ENCODE measurements around the gene UBE2J2.

UBE2J2 gene

GRCh38 chr1:1280782-1281481, 7.3 kb upstream of the UBE2J2 start:
- Histone ChIP-seq H3K79me2 (ENCODE audit: insufficient read depth, low read length) (no peaks in the 10 kb centered on the region), H3K4me2 (ENCODE audit: low read length) (no peak overlapping the region), H3F3A (ENCODE audit: insufficient read depth, low read length) (no peaks in the 10 kb centered on the region), H2AFZ (ENCODE audit: low read length) (no peak overlapping the region), H3K4me1 (ENCODE audit: insufficient read depth, low read length, severe bottlenecking) (no peaks in the 10 kb centered on the region), H3K27me3 (ENCODE audit: insufficient read depth, low read length) (no peaks in the 10 kb centered on the region; the same call in 1 of the 2 replicates), H4K20me1 (ENCODE audit: insufficient read depth, low read length) (no peaks in the 10 kb centered on the region), H3K4me3 (ENCODE audit: low read depth, low read length, poor library complexity, severe bottlenecking) (no peak overlapping the region), H3K9me3 (ENCODE audit: low read length) (peaks cover 3% of the 10 kb centered on the region; the same call in 1 of the 2 replicates), H3K9me2 (ENCODE audit: low read depth, low read length) (no peaks in the 10 kb centered on the region), H3K36me3 (ENCODE audit: insufficient read depth, low read length) (no peaks in the 10 kb centered on the region; the same call in 1 of the 2 replicates), H3K27ac (ENCODE audit: low read depth, low read length, poor library complexity, severe bottlenecking) (no peak overlapping the region), H3K9ac (ENCODE audit: low read length) (no peak overlapping the region)
- TF ChIP-seq EZH2 (IDR thresholded peaks at IDR 0.05; ENCODE audit: borderline replicate concordance, low read length) (no peak), CTCF (IDR thresholded peaks at IDR 0.05; ENCODE audit: low read length) (no peak)

- no peak overlapping the region for H3K4me2 ChIP-seq (ENCODE audit: low read length)
- H3K9me3 ChIP-seq (ENCODE audit: low read length): peaks cover 3% of the 10 kb centered on the region; the same call in 1 of the 2 replicates
- H3K4me1 ChIP-seq (ENCODE audit: insufficient read depth, low read length, severe bottlenecking): peaks cover 7% of the 10 kb centered on the region
- no peak overlapping the region for H3K4me3 ChIP-seq (ENCODE audit: low read depth, low read length, poor library complexity, severe bottlenecking)
- no peaks in the 10 kb centered on the region for H3K9me2 ChIP-seq (ENCODE audit: low read depth, low read length)
- H3K27me3 ChIP-seq (ENCODE audit: insufficient read depth, low read length): no peaks in the 10 kb centered on the region
- no peaks in the 10 kb centered on the region for H3K79me2 ChIP-seq (ENCODE audit: insufficient read depth, low read length)
- TF ChIP-seq EZH2 (IDR thresholded peaks at IDR 0.05; ENCODE audit: borderline replicate concordance, low read length) (no peak), CTCF (IDR thresholded peaks at IDR 0.05; ENCODE audit: low read length) (no peak)
- no peaks in the 10 kb centered on the region; the same call in 1 of the 2 replicates for H3K36me3 ChIP-seq (ENCODE audit: insufficient read depth, low read length)
- no peaks in the 10 kb centered on the region for H4K20me1 ChIP-seq (ENCODE audit: insufficient read depth, low read length)
- no peak overlapping the region for H3K9ac ChIP-seq (ENCODE audit: low read length)
- no peak overlapping the region for H3K27ac ChIP-seq (ENCODE audit: low read depth, low read length, poor library complexity, severe bottlenecking)
- H2AFZ ChIP-seq (ENCODE audit: low read length): no peak overlapping the region
- H3F3A ChIP-seq (ENCODE audit: insufficient read depth, low read length): no peaks in the 10 kb centered on the region
These were observed 5.4 kb upstream of the UBE2J2 start for GRCh38 chr1:1279028-1279427.

- Histone ChIP-seq H3K27ac (ENCODE audit: low read depth, low read length, poor library complexity, severe bottlenecking) (no peak overlapping the region), H3K4me2 (ENCODE audit: low read length) (no peak overlapping the region), H3F3A (ENCODE audit: insufficient read depth, low read length) (no peaks in the 10 kb centered on the region), H3K4me3 (ENCODE audit: low read depth, low read length, poor library complexity, severe bottlenecking) (no peak overlapping the region), H3K36me3 (ENCODE audit: insufficient read depth, low read length) (no peaks in the 10 kb centered on the region; the same call in 1 of the 2 replicates), H3K9me3 (ENCODE audit: low read length) (peaks cover 3% of the 10 kb centered on the region; the same call in 1 of the 2 replicates), H3K9me2 (ENCODE audit: low read depth, low read length) (no peaks in the 10 kb centered on the region), H3K4me1 (ENCODE audit: insufficient read depth, low read length, severe bottlenecking) (peaks cover 7% of the 10 kb centered on the region), H4K20me1 (ENCODE audit: insufficient read depth, low read length) (no peaks in the 10 kb centered on the region), H3K27me3 (ENCODE audit: insufficient read depth, low read length) (no peaks in the 10 kb centered on the region), H3K79me2 (ENCODE audit: insufficient read depth, low read length) (no peaks in the 10 kb centered on the region), H3K9ac (ENCODE audit: low read length) (no peak overlapping the region), H2AFZ (ENCODE audit: low read length) (no peak overlapping the region)
- TF ChIP-seq EZH2 (IDR thresholded peaks at IDR 0.05; ENCODE audit: borderline replicate concordance, low read length) (no peak), CTCF (IDR thresholded peaks at IDR 0.05; ENCODE audit: low read length) (no peak)
These were observed 5.0 kb upstream of the UBE2J2 start for GRCh38 chr1:1278620-1279019.
